H9 (cell line): ENCODE data around the gene MAPT. TPM values are rescaled to one million over a fixed set of nuclear protein-coding genes. Genes with fewer than 3 reads are reported as not detected.

Source experiments
- DNase-seq: peaks from one replicate; pipeline ENCODE4 v3.0.0-alpha.2; 2017
- H2AFZ ChIP-seq: one replicate; pipeline ENCODE4 v1.6.1; 2013; ENCODE audit warnings: mild to moderate bottlenecking, low read length, control low read depth, moderate library complexity
- H2AK5ac ChIP-seq: 2 replicates; pipeline ENCODE4 v1.6.1; 2013; ENCODE audit warnings: low read length, control low read depth, mixed read lengths; ENCODE audit not compliant: insufficient read length
- H2BK120ac ChIP-seq: one replicate; pipeline ENCODE4 v1.6.1; 2013; ENCODE audit warnings: low read depth, mild to moderate bottlenecking, low read length, control low read depth, inconsistent platforms; ENCODE audit not compliant: poor library complexity, severe bottlenecking
- H2BK12ac ChIP-seq: 2 replicates; pipeline ENCODE4 v1.6.1; 2013; ENCODE audit warnings: low read length, control low read depth, mixed read lengths, low read depth; ENCODE audit not compliant: insufficient read length
- H2BK15ac ChIP-seq: 2 replicates; pipeline ENCODE4 v1.6.1; 2013; ENCODE audit warnings: low read depth, low read length, control low read depth
- H2BK20ac ChIP-seq: one replicate; pipeline ENCODE4 v1.6.1; 2013; ENCODE audit warnings: low read depth, mild to moderate bottlenecking, low read length, control low read depth, inconsistent platforms; ENCODE audit not compliant: poor library complexity, severe bottlenecking
- H2BK5ac ChIP-seq: 2 replicates; pipeline ENCODE4 v1.6.1; 2013; ENCODE audit warnings: low read length, control low read depth, mixed read lengths; ENCODE audit not compliant: insufficient read length
- H3K14ac ChIP-seq: 2 replicates; pipeline ENCODE4 v1.6.1; 2013; ENCODE audit warnings: low read length, control low read depth; ENCODE audit not compliant: insufficient read depth
- H3K18ac ChIP-seq: 2 replicates; pipeline ENCODE4 v1.6.1; 2013; ENCODE audit warnings: low read depth, mild to moderate bottlenecking, mixed read lengths, low read length, control low read depth; ENCODE audit not compliant: insufficient read length
- H3K23ac ChIP-seq: 2 replicates; pipeline ENCODE4 v1.6.1; 2013; ENCODE audit warnings: low read length, control low read depth, mixed read lengths, low read depth; ENCODE audit not compliant: insufficient read length
- H3K23me2 ChIP-seq: 2 replicates; pipeline ENCODE4 v1.6.1; 2013; ENCODE audit warnings: low read depth, mild to moderate bottlenecking, mixed read lengths, low read length, control low read depth; ENCODE audit not compliant: insufficient read length, poor library complexity, severe bottlenecking
- H3K27ac ChIP-seq: 2 replicates; pipeline ENCODE4 v1.5.1; 2013; ENCODE audit warnings: low read length, control low read depth, mixed read lengths, low read depth; ENCODE audit not compliant: insufficient read length
- H3K27me3 ChIP-seq: 2 replicates; pipeline ENCODE4 v1.6.1; 2013; ENCODE audit warnings: low read length, control low read depth, inconsistent platforms; ENCODE audit not compliant: insufficient read depth
- H3K4ac ChIP-seq: 2 replicates; pipeline ENCODE4 v1.6.1; 2013; ENCODE audit warnings: low read depth, mild to moderate bottlenecking, control low read depth, inconsistent platforms, low read length, moderate library complexity
- H3K4me1 ChIP-seq: 2 replicates; pipeline ENCODE4 v1.6.1; 2013; ENCODE audit warnings: low read length, control low read depth, inconsistent platforms; ENCODE audit not compliant: insufficient read depth
- H3K4me2 ChIP-seq: 2 replicates; pipeline ENCODE4 v1.6.1; 2013; ENCODE audit warnings: low read length, control low read depth, mixed read lengths; ENCODE audit not compliant: insufficient read length, insufficient read depth
- H3K56ac ChIP-seq: 2 replicates; pipeline ENCODE4 v1.6.1; 2013; ENCODE audit warnings: low read depth, mild to moderate bottlenecking, mixed read lengths, low read length, control low read depth; ENCODE audit not compliant: insufficient read length
- H3K79me1 ChIP-seq: 2 replicates; pipeline ENCODE4 v1.6.1; 2013; ENCODE audit warnings: low read depth, mild to moderate bottlenecking, moderate library complexity, low read length, control low read depth, inconsistent platforms; ENCODE audit not compliant: insufficient read depth, poor library complexity, severe bottlenecking
- H3K79me2 ChIP-seq: 2 replicates; pipeline ENCODE4 v1.6.1; 2013; ENCODE audit warnings: low read length, control low read depth, inconsistent platforms; ENCODE audit not compliant: insufficient read depth
- H3K9ac ChIP-seq: 2 replicates; pipeline ENCODE4 v1.6.1; 2013; ENCODE audit warnings: low read length, control low read depth, mixed read lengths; ENCODE audit not compliant: insufficient read length; ENCODE audit errors: extremely low read depth
- H3K9me3 ChIP-seq: one replicate; pipeline ENCODE4 v1.6.1; 2013; ENCODE audit warnings: low read depth, low read length, inconsistent platforms; ENCODE audit not compliant: control insufficient read depth
- H3T11ph ChIP-seq: one replicate; pipeline ENCODE4 v1.6.1; 2013; ENCODE audit warnings: mild to moderate bottlenecking, low read length, control low read depth, inconsistent platforms
- H4K20me1 ChIP-seq: one replicate; pipeline ENCODE4 v1.6.1; 2013; ENCODE audit not compliant: control insufficient read depth, insufficient read length, insufficient read depth
- H4K5ac ChIP-seq: 2 replicates; pipeline ENCODE4 v1.6.1; 2013; ENCODE audit warnings: low read depth, mild to moderate bottlenecking, mixed read lengths, low read length, control low read depth; ENCODE audit not compliant: insufficient read length
- H4K8ac ChIP-seq: replicated peaks from 2 replicates; pipeline ENCODE4 v1.6.1; 2013; ENCODE audit warnings: low read length, control low read depth, mixed read lengths, low read depth; ENCODE audit not compliant: insufficient read length
- H4K91ac ChIP-seq: 2 replicates; pipeline ENCODE4 v1.6.1; 2013; ENCODE audit warnings: low read depth, mild to moderate bottlenecking, moderate library complexity, mixed read lengths, low read length, control low read depth; ENCODE audit not compliant: insufficient read length
- H3K27ac Mint-ChIP-seq, 3 experiments: 2 replicates in 2 of 3; 3 replicates in 1 of 3; pipeline ENCODE4 v1.8.0; 2020 to 2021; ENCODE audit warnings: mixed read lengths in 3 of 3, mild to moderate bottlenecking in 1 of 3, moderate library complexity in 1 of 3
- H3K27me3 Mint-ChIP-seq: 2 replicates; pipeline ENCODE4 v1.8.0; 2021; ENCODE audit warnings: low read depth, mild to moderate bottlenecking, moderate library complexity, mixed read lengths
- H3K36me3 Mint-ChIP-seq, 3 experiments: 2 replicates in 2 of 3; 3 replicates in 1 of 3; pipeline ENCODE4 v1.8.0; 2020 to 2021; ENCODE audit warnings: low read depth in 3 of 3, mixed read lengths in 3 of 3; ENCODE audit not compliant: insufficient read depth in 1 of 3
- H3K4me1 Mint-ChIP-seq, 2 experiments: 2 replicates each; pipeline ENCODE4 v1.8.0; 2020; ENCODE audit warnings: mixed read lengths in 2 of 2
- H3K4me3 Mint-ChIP-seq, 2 experiments: 2 replicates in 1 of 2; 3 replicates in 1 of 2; pipeline ENCODE4 v1.8.0; 2020 to 2021; ENCODE audit warnings: mild to moderate bottlenecking in 2 of 2, mixed read lengths in 2 of 2, moderate library complexity in 1 of 2
- H3K9me3 Mint-ChIP-seq, 2 experiments: 2 replicates in 1 of 2; 3 replicates in 1 of 2; pipeline ENCODE4 v1.8.0; 2020; ENCODE audit warnings: mild to moderate bottlenecking in 2 of 2, mixed read lengths in 2 of 2, moderate library complexity in 1 of 2
- WGBS: extraction: QIAGEN DNeasy Blood & Tissue Kit; methylation state at CpG from one replicate; pipeline ENCODE4 v1.1.7; 2013; ENCODE audit warnings: missing lambda C conversion rate, low lambda C conversion rate, mixed read lengths; ENCODE audit not compliant: insufficient read length; ENCODE audit errors: extremely low coverage; 5-methylcytosine and 5-hydroxymethylcytosine counted together
- total RNA-seq: library from RNA; stranded (reverse); gene quantifications from 2 replicates; pipeline ENCODE4 v1.2.1, GENCODE V29; 2021
- TF ChIP-seq, protein P1 (sequence below): fragments of 200-600 bp; sonication (generic); conservative IDR thresholded peaks from 3 replicates; pipeline ENCODE4 v1.8.0; 2021; ENCODE audit warnings: antibody characterized with exemption, mild to moderate bottlenecking

Gene MAPT
- total RNA-seq, 1 experiment from 2014 or later, result 1.6 TPM

DNA sequence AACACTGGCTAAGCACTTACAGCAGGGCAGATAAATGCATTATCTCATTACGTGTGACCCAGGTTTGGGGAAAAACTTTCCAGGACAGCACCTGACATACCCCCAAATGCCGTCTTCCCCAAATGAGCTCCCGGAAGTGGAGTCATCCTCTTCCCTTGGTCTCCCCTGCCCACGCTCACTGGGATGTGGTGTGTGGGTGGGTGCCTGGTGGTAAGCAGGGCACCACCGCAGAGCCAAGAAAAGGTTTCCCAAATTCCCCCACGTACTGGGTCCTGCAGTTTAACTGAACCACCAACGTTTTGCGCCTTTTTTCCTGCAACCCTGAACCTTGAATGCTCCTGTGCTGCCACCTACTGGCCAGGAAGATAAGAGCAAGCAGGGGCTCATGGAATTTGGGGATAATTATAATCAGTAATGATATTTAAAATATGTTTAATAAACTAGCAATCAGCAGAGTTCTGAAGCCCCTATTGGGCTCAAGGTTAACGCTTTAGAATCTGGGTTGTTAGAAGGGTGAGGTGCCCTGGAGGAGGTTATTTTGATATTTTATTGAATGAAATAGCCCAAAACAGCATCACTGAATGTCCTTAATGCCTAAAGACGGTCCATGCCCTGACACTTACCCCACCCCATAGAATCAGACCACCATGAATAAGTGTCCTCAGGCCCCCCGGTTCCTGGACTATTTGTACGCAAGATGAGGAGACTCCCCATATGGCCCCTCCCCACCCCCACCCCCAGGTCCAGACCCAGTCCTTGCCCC, 41.6 kb upstream of the MAPT start:
- TF ChIP-seq, protein P1, sequence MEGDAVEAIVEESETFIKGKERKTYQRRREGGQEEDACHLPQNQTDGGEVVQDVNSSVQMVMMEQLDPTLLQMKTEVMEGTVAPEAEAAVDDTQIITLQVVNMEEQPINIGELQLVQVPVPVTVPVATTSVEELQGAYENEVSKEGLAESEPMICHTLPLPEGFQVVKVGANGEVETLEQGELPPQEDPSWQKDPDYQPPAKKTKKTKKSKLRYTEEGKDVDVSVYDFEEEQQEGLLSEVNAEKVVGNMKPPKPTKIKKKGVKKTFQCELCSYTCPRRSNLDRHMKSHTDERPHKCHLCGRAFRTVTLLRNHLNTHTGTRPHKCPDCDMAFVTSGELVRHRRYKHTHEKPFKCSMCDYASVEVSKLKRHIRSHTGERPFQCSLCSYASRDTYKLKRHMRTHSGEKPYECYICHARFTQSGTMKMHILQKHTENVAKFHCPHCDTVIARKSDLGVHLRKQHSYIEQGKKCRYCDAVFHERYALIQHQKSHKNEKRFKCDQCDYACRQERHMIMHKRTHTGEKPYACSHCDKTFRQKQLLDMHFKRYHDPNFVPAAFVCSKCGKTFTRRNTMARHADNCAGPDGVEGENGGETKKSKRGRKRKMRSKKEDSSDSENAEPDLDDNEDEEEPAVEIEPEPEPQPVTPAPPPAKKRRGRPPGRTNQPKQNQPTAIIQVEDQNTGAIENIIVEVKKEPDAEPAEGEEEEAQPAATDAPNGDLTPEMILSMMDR, result peak; percentile 96
- Histone ChIP-seq H3K4me1 (no peaks in the 10 kb centered on the region), H3K27me3 (peaks cover 3% of the 10 kb centered on the region; the same call in 1 of the 2 replicates), H3K79me2 (no peaks in the 10 kb centered on the region), H3K9me3 (no peaks in the 10 kb centered on the region), H2AK5ac (no peak overlapping the region), H3T11ph (no peak overlapping the region), H3K18ac (no peak overlapping the region), H2BK120ac (no peak overlapping the region), H2BK5ac (no peak overlapping the region), H2BK12ac (no peak overlapping the region), H3K56ac (no peak overlapping the region), H3K9ac (no peak overlapping the region), H2BK20ac (no peak overlapping the region), H4K8ac (no peak overlapping the region), H2AFZ (no peak overlapping the region), H3K4ac (no peak overlapping the region), H3K79me1 (no peaks in the 10 kb centered on the region), H4K5ac (no peak overlapping the region), H3K23me2 (no peaks in the 10 kb centered on the region), H4K20me1 (no peaks in the 10 kb centered on the region), H4K91ac (no peak overlapping the region), H3K27ac (no peak overlapping the region), H3K4me2 (no peak overlapping the region), H2BK15ac (no peak overlapping the region), H3K23ac (no peak overlapping the region), H3K14ac (no peak overlapping the region)
- Mint-ChIP-seq H3K27me3 (peaks cover 28% of the 10 kb centered on the region), H3K4me1 (peaks cover 0 to 3% of the 10 kb centered on the region in 2 experiments; a peak in 1 of 4 replicates), H3K27ac (no peak overlapping the region), H3K36me3 (no peaks in the 10 kb centered on the region), H3K9me3 (0 out of 5 replicates have a peak, but pooled peaks cover 0 to 3% of the 10 kb centered on the region in 2 experiments), H3K4me3 (no peak overlapping the region)
- WGBS, result no CpG with 5 or more reads among the region's 12 CpGs
- peak; percentile 73 for DNase-seq
